Measurements from ENCODE around the gene PAM.

Gene PAM

GRCh38 chr5:102958481-102959011 lies 203.4 kb downstream of the PAM start:
- TF ChIP-seq GABPA (IDR thresholded peaks at IDR 0.05; ENCODE audit: low read depth) (no peak), POLR2AphosphoS5 (IDR thresholded peaks at IDR 0.05; ENCODE audit: low read depth) (no peak), CTCF (IDR thresholded peaks at IDR 0.05; ENCODE audit: insufficient read depth, low read length) (no peak), SPI1 (IDR thresholded peaks at IDR 0.05; ENCODE audit: borderline replicate concordance, low read depth) (no peak)
- TF ChIP-seq, protein P1, sequence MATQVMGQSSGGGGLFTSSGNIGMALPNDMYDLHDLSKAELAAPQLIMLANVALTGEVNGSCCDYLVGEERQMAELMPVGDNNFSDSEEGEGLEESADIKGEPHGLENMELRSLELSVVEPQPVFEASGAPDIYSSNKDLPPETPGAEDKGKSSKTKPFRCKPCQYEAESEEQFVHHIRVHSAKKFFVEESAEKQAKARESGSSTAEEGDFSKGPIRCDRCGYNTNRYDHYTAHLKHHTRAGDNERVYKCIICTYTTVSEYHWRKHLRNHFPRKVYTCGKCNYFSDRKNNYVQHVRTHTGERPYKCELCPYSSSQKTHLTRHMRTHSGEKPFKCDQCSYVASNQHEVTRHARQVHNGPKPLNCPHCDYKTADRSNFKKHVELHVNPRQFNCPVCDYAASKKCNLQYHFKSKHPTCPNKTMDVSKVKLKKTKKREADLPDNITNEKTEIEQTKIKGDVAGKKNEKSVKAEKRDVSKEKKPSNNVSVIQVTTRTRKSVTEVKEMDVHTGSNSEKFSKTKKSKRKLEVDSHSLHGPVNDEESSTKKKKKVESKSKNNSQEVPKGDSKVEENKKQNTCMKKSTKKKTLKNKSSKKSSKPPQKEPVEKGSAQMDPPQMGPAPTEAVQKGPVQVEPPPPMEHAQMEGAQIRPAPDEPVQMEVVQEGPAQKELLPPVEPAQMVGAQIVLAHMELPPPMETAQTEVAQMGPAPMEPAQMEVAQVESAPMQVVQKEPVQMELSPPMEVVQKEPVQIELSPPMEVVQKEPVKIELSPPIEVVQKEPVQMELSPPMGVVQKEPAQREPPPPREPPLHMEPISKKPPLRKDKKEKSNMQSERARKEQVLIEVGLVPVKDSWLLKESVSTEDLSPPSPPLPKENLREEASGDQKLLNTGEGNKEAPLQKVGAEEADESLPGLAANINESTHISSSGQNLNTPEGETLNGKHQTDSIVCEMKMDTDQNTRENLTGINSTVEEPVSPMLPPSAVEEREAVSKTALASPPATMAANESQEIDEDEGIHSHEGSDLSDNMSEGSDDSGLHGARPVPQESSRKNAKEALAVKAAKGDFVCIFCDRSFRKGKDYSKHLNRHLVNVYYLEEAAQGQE (IDR thresholded peaks at IDR 0.05; ENCODE audit: insufficient replicate concordance, low read depth): no peak
- H3K27me3 ChIP-seq (ENCODE audit: insufficient read depth, poor library complexity, severe bottlenecking): no peaks in the 10 kb centered on the region
- H3K27ac ChIP-seq (replicated peaks): no peak overlapping the region
- H3K4me3 ChIP-seq (replicated peaks; ENCODE audit: insufficient read depth, low read length): no peak overlapping the region
- DNase-seq (ENCODE audit: low read depth in 1 of 2, low spot score in 1 of 2): no peak

- no peak for DNase-seq (ENCODE audit: low read depth in 1 of 2, low spot score in 1 of 2)
- H3K27ac ChIP-seq (replicated peaks): no peak overlapping the region
- TF ChIP-seq GABPA (IDR thresholded peaks at IDR 0.05; ENCODE audit: low read depth): no peak
- TF ChIP-seq, protein P1 (IDR thresholded peaks at IDR 0.05; ENCODE audit: insufficient replicate concordance, low read depth): no peak
- TF ChIP-seq SPI1 (IDR thresholded peaks at IDR 0.05; ENCODE audit: borderline replicate concordance, low read depth): no peak
- no peak for TF ChIP-seq CTCF (IDR thresholded peaks at IDR 0.05; ENCODE audit: insufficient read depth, low read length)
- TF ChIP-seq POLR2AphosphoS5 (IDR thresholded peaks at IDR 0.05; ENCODE audit: low read depth): no peak
- H3K27me3 ChIP-seq (ENCODE audit: insufficient read depth, poor library complexity, severe bottlenecking): no peaks in the 10 kb centered on the region
- no peak overlapping the region for H3K4me3 ChIP-seq (replicated peaks; ENCODE audit: insufficient read depth, low read length)
Measured at GRCh38 chr5:102959055-102959454, 203.9 kb downstream of the PAM start.

GRCh38 chr5:102961671-102962070 lies 206.6 kb downstream of the PAM start:
- TF ChIP-seq POLR2AphosphoS5 (IDR thresholded peaks at IDR 0.05; ENCODE audit: low read depth): no peak
- no peak for TF ChIP-seq SPI1 (IDR thresholded peaks at IDR 0.05; ENCODE audit: borderline replicate concordance, low read depth)
- no peak for TF ChIP-seq GABPA (IDR thresholded peaks at IDR 0.05; ENCODE audit: low read depth)
- no peak for TF ChIP-seq CTCF (IDR thresholded peaks at IDR 0.05; ENCODE audit: insufficient read depth, low read length)
- TF ChIP-seq, protein P1 (IDR thresholded peaks at IDR 0.05; ENCODE audit: insufficient replicate concordance, low read depth): no peak
- no peak for DNase-seq (ENCODE audit: low read depth in 1 of 2, low spot score in 1 of 2)
- Histone ChIP-seq H3K4me3 (replicated peaks; ENCODE audit: insufficient read depth, low read length) (no peak overlapping the region), H3K27ac (replicated peaks) (no peak overlapping the region), H3K27me3 (ENCODE audit: insufficient read depth, poor library complexity, severe bottlenecking) (no peaks in the 10 kb centered on the region)
